ENCODE results near the gene PPP6R3.

The PPP6R3 gene

DNA sequence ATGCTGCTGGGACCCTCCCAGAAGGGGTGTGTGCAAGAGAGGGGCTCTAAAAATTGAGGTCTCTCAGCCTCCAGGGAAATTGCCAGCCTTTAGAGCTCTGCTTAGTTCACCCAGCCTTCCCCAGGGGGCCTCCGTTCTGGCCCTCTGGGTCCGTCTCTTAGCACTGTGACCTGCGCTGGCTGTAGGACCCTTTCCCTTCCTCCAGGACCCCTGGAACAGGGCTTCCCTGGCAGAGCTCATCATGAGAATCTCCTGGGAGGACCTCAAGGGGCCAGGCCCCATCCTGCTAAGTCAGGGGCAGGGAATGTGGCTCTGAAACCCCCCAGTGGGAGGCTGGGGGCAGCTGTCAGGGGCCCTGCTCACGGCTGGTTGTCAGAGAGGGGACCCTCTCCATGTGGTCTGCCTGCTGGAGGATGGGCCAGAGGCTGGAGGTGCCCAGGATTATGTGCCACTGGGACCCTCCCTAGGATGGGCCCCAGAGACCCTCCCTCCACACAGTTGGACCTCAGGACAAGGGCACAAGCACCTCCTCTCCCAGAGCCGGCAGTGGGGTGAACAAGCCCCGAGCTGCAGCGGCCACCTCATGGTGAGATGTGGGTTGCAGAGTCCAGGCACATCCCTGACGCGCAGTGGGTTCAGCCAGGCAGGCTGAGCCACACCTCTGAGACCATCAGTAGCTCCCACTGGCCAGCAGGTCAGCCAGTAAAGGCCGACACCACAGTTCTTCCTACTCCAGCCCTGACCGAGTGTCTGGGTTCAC is 196.6 kb downstream of the PPP6R3 start:
- TF ChIP-seq, protein P1, sequence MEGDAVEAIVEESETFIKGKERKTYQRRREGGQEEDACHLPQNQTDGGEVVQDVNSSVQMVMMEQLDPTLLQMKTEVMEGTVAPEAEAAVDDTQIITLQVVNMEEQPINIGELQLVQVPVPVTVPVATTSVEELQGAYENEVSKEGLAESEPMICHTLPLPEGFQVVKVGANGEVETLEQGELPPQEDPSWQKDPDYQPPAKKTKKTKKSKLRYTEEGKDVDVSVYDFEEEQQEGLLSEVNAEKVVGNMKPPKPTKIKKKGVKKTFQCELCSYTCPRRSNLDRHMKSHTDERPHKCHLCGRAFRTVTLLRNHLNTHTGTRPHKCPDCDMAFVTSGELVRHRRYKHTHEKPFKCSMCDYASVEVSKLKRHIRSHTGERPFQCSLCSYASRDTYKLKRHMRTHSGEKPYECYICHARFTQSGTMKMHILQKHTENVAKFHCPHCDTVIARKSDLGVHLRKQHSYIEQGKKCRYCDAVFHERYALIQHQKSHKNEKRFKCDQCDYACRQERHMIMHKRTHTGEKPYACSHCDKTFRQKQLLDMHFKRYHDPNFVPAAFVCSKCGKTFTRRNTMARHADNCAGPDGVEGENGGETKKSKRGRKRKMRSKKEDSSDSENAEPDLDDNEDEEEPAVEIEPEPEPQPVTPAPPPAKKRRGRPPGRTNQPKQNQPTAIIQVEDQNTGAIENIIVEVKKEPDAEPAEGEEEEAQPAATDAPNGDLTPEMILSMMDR (conservative IDR thresholded peaks at IDR 0.05; ENCODE audit: low read depth, low read length) = no peak
- H3K4me3 ChIP-seq (ENCODE audit: low read length) = no peak overlapping the region
- DNase-seq (ENCODE audit: low read depth) = no peak

DNA sequence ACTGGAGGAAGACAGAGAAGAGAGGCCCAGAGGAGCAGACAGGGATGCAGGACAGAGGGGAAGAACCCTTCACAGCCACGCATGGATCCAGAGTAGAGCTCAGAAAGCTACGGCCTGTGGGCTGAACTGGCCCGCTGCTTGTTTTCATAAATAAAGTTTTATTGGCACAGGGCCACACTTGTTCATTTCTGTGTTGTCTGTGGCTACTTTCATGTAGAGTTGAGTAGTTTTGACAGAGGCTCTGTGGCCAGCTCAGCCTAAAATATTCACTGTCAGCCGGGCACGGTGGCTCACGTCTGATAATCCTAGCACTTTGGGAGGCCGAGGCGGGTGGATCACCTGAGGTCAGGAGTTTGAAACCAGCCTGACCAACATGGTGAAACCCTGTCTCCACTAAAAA is 197.5 kb downstream of the PPP6R3 start:
- DNase-seq (ENCODE audit: low read depth) = no peak
- TF ChIP-seq, protein P1 (conservative IDR thresholded peaks at IDR 0.05; ENCODE audit: low read depth, low read length) = no peak
- H3K4me3 ChIP-seq (ENCODE audit: low read length) = no peak overlapping the region

DNA sequence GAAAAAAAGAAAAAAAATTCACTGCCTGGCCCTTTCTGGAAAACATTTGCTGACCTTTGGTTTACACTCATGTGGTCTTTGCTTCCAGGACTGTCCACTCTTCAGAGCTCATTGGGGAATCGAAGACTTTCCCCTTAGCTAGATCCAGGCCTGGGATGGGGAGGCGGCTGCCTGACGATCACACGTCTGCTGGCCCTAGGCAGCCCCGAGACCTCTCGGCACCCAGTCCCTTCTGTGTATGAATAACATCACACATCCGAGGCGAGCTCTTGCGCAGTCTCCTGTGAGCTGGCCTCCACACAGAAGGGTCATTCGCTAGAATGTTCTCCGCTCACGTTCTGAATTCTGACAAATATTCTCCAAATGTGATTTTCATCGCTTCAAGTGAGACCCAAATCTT is 198.1 kb downstream of the PPP6R3 start:
- DNase-seq (ENCODE audit: low read depth) = no peak
- H3K4me3 ChIP-seq (ENCODE audit: low read length) = no peak overlapping the region
- TF ChIP-seq, protein P1 (conservative IDR thresholded peaks at IDR 0.05; ENCODE audit: low read depth, low read length) = no peak

DNA sequence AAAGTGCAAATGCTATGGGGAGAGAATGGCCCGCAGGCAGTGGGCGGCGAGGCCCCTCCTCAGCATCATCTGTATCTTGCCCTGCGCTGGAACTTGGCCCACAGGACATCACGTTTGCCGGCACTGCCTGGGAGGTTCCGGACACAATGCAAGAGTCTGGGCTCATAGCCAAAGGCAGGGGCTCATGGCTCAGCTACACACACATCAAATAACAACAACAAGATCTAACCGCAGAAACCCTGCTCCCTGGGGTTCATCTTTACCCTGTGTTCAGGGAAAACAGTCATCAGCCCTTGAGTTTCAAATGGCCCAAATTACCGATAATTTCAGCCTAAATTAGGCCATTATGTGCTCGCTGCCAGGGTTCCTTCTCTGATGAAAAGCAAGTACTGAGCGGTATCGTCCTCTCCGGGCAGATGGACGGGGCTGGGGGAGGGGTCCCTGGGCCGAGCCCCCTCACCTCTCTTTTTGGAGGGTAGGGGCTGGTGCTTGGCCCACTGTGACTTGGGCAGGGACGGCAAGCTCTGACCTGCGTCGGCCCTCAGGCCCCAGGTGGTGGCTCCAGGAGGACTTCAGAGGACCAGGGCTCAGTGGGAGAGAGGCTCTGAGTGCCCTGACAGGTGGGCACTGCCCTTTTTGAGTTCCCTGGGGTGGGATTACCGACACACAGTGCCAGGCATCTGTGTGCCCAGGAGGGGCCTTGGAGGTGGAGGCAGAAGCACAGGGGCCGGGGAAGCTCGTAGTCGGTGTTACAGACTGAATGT is 198.8 kb downstream of the PPP6R3 start:
- DNase-seq (ENCODE audit: low read depth) = peak; percentile 62
- TF ChIP-seq, protein P1 (conservative IDR thresholded peaks at IDR 0.05; ENCODE audit: low read depth, low read length) = no peak
- no peak overlapping the region for H3K4me3 ChIP-seq (ENCODE audit: low read length)

DNA sequence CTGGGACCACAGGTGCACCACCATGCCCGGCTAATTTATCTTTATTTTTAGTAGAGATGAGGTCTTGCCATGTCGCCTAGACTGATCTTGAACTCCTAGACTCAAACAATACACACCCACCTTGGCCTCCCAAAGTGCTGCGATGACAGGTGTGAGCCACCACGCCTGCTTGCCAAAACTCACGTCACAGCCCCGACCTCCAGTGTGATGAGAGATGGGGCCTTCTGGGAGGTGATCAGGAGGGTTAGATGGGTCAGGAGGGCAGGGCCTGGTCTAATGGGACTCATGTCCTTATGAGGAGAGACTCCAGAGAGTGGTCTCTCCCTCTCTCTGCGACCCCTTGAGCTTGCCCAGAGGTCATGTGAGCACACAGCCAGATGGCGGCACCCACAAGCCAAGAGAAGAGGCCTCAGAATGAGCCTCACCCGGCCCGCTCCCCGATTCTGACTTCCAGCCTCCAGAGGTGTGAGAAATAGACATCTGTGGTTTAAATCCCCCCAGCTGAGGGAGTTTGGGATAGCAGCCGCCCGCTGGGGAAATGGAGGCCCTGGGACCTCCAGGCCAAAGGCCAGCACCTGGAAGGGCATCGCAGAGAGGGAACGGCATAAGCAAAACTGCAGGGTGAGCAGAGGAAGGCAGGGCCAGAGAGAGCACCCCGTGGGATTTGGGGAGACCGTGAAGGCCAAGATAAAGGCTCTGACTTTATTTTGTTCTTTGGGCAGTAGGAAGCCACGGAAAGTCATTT is 199.7 kb downstream of the PPP6R3 start:
- no peak for DNase-seq (ENCODE audit: low read depth)
- H3K4me3 ChIP-seq (ENCODE audit: low read length) = no peak overlapping the region
- TF ChIP-seq, protein P1 (conservative IDR thresholded peaks at IDR 0.05; ENCODE audit: low read depth, low read length) = no peak

DNA sequence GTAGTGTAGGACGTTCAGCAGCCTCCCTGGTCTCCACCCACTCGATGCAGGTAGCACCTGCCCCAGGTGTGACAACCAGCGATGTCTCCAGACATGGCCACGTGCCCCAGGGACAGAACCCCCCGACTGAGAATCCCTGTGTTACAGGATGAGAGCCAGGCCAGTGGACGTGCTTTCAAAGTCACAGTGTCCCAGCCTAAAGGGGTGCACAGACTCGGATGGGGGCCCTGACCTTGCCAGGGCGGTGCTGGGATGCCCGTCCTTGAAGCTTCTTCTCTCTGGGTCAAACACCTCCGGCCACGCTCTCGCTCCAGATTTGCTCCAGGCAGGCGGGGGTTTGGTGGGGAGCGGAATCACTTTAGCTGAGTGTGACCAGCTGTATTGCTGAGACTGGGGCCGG is 200.5 kb downstream of the PPP6R3 start:
- no peak overlapping the region for H3K4me3 ChIP-seq (ENCODE audit: low read length)
- no peak for DNase-seq (ENCODE audit: low read depth)
- TF ChIP-seq, protein P1 (conservative IDR thresholded peaks at IDR 0.05; ENCODE audit: low read depth, low read length) = no peak
